Ectodermal cell (in vitro differentiated cells): Measurements from ENCODE around the gene SPATA33.
"Not testable (repeated sequence)": the region's sequence is repeated elsewhere in the genome, so short reads cannot be mapped to it uniquely, and the experiment has no call there.

Experiments used
- H3K27ac ChIP-seq: 2 replicates; pipeline ENCODE4 v1.7.0; 2013; ENCODE audit warnings: mild to moderate bottlenecking, low read depth, low read length; ENCODE audit not compliant: insufficient read depth, poor library complexity, severe bottlenecking
- H3K27me3 ChIP-seq: 2 replicates; pipeline ENCODE4 v1.7.0; 2013; ENCODE audit warnings: mild to moderate bottlenecking, low read length; ENCODE audit not compliant: insufficient read depth, control insufficient read depth, poor library complexity, severe bottlenecking
- H3K36me3 ChIP-seq: one replicate; pipeline ENCODE4 v1.7.0; 2013; ENCODE audit warnings: low read length; ENCODE audit not compliant: control insufficient read depth, insufficient read depth
- H3K4me1 ChIP-seq: one replicate; pipeline ENCODE4 v1.7.0; 2013; ENCODE audit warnings: low read length; ENCODE audit not compliant: control insufficient read depth, insufficient read depth
- H3K4me3 ChIP-seq: 2 replicates; pipeline ENCODE4 v1.7.0; 2013; ENCODE audit warnings: low read depth, low read length, control low read depth; ENCODE audit not compliant: insufficient read depth
- H3K9me3 ChIP-seq: 2 replicates; pipeline ENCODE4 v1.7.0; 2013; ENCODE audit warnings: mild to moderate bottlenecking, low read length, moderate library complexity; ENCODE audit not compliant: control insufficient read depth
- WGBS, 2 experiments: methylation state at CpG; one replicate each; pipeline ENCODE4 v1.1.7; 2013; ENCODE audit warnings: missing lambda C conversion rate in 2 of 2; 5-methylcytosine and 5-hydroxymethylcytosine counted together

SPATA33 gene

DNA sequence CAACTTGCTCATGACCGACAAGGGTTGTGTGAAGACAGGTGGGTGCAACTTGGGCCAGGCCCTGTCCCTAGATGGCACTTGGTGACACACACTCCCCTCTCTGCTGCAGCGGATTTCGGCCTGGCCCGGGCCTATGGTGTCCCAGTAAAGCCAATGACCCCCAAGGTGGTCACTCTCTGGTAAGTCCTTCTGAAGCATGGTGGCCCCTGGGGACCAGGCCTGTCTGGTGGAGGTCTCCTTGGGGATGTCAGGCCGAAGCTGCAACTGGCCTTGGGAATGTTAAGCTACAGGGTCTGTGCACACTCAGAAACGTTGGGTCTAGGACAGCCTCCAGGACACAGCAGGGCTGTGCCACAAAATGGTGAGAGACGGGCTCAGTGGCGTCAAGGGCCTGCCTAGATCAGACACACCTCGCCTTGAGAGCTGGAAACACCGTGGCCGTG, 35.7 kb downstream of the SPATA33 start:
- Histone ChIP-seq H3K36me3 (peaks cover 36% of the 10 kb centered on the region), H3K27me3 (no peaks in the 10 kb centered on the region), H3K4me1 (peaks cover 5% of the 10 kb centered on the region), H3K9me3 (no peaks in the 10 kb centered on the region), H3K27ac (no peak overlapping the region), H3K4me3 (no peak overlapping the region)
- WGBS, 2 experiments = 95 to 96% methylated on average over 11 of the region's 11 CpGs

- 94 to 95% methylated on average over 32 of the region's 32 CpGs for WGBS, 2 experiments
- no peaks in the 10 kb centered on the region for H3K27me3 ChIP-seq
- H3K9me3 ChIP-seq = no peaks in the 10 kb centered on the region
- peaks cover 5% of the 10 kb centered on the region for H3K4me1 ChIP-seq
- no peak overlapping the region for H3K4me3 ChIP-seq
- H3K27ac ChIP-seq = no peak overlapping the region
- H3K36me3 ChIP-seq = peaks cover 33% of the 10 kb centered on the region
Observed at GRCh38 chr16:89693931-89694783, 36.5 kb downstream of the SPATA33 start.

DNA sequence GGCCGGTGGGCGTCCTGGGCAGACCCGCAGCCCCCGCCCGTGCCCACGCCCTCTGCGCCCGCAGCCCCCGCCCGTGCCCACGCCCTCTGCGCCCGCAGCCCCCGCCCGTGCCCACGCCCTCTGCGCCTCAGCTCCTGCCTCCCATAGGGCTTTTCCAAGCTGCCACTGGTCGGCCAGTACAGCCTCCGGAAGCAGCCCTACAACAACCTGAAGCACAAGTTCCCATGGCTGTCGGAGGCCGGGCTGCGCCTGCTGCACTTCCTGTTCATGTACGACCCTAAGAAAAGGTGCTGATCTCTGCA, 37.1 kb downstream of the SPATA33 start:
- H3K4me3 ChIP-seq, H3K27me3 ChIP-seq, H3K4me1 ChIP-seq, H3K9me3 ChIP-seq, H3K27ac ChIP-seq: not testable (repeated sequence)
- H3K36me3 ChIP-seq = peaks cover 30% of the 10 kb centered on the region
- WGBS, 2 experiments = 93 to 95% methylated on average over 23 of the region's 23 CpGs

DNA sequence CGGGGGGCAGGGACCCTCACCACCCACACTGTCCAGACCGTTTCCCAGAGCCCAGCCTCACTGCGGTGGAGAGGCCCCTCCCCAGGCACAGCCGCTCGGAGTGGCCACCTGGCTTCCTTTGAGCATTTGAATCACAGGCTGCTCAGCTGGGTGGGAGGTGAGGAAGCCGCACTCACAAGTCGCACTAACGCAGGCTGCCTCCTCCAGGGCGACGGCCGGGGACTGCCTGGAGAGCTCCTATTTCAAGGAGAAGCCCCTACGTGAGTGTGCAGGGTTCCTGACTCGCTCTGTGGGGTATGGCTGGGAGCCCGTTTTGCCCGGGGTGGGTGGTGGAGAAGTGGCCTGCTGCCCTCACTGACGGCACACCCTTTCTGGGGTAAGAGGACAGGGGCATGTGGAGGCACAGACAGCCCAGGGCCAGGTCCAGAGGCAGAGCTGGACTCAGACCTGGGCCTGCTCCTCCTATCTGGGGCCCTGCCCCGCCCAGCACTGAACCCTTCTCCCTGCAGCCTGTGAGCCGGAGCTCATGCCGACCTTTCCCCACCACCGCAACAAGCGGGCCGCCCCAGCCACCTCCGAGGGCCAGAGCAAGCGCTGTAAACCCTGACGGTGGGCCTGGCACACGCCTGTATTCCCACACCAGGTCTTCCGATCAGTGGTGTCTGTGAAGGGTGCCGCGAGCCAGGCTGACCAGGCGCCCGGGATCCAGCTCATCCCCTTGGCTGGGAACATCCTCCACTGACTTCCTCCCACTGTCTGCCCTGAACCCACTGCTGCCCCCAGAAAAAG, 37.6 kb downstream of the SPATA33 start:
- Histone ChIP-seq H3K27ac (no peak overlapping the region), H3K4me3 (no peak overlapping the region), H3K36me3 (peaks cover 27% of the 10 kb centered on the region), H3K4me1 (peaks cover 10% of the 10 kb centered on the region), H3K9me3 (no peaks in the 10 kb centered on the region), H3K27me3 (no peaks in the 10 kb centered on the region)
- 95% methylated on average over 31 of the region's 31 CpGs for WGBS, 2 experiments

DNA sequence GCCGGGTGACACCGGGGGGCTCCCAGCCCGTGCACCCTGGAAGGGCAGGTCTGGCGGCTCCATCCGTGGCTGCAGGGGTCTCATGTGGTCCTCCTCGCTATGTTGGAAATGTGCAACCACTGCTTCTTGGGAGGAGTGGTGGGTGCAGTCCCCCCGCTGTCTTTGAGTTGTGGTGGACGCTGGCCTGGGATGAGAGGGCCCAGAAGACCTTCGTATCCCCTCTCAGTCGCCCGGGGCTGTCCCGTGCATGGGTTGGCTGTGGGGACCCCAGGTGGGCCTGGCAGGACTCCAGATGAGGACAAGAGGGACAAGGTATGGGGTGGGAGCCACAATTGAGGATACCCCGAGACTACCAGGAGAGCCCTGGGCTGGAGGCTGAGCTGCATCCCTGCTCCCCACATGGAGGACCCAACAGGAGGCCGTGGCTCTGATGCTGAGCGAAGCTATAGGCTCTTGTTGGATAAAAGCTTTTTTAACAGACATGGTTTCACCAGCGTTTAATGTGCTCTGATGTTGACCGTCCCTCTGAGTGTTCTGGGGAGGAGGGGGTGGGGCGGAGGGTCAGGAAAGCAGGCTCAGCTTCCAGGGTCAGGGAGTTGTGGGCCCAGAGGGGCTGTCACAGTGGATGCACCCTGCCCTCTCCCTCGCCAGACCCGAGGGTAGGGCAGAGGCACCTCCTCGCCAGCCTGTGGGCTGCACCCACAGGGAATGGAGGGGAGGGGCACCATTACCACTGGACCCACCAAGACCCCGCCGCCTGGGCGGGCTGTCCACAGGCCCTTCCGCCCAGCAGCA, 38.4 kb downstream of the SPATA33 start:
- peaks cover 10% of the 10 kb centered on the region for H3K4me1 ChIP-seq
- peaks cover 25% of the 10 kb centered on the region for H3K36me3 ChIP-seq
- H3K27ac ChIP-seq = no peak overlapping the region
- 90 to 91% methylated on average over 25 of the region's 25 CpGs for WGBS, 2 experiments
- no peak overlapping the region for H3K4me3 ChIP-seq
- H3K27me3 ChIP-seq = peaks cover 8% of the 10 kb centered on the region
- H3K9me3 ChIP-seq = no peaks in the 10 kb centered on the region

- 95% methylated on average over 18 of the region's 18 CpGs for WGBS, 2 experiments
Observed at GRCh38 chr16:89696670-89697128, 39.1 kb downstream of the SPATA33 start.

GRCh38 chr16:89697161-89697615, 39.6 kb downstream of the SPATA33 start:
- peaks cover 9% of the 10 kb centered on the region for H3K27me3 ChIP-seq
- peaks cover 10% of the 10 kb centered on the region for H3K4me1 ChIP-seq
- H3K4me3 ChIP-seq = no peak overlapping the region
- H3K36me3 ChIP-seq = peaks cover 17% of the 10 kb centered on the region
- WGBS, 2 experiments = 95 to 97% methylated on average over 19 of the region's 19 CpGs
- no peak overlapping the region for H3K27ac ChIP-seq
- no peaks in the 10 kb centered on the region for H3K9me3 ChIP-seq

More at GRCh38 chr16:89696670-89697128, 39.1 kb downstream of the SPATA33 start:
- Histone ChIP-seq H3K36me3 (peaks cover 22% of the 10 kb centered on the region), H3K4me1 (peaks cover 10% of the 10 kb centered on the region), H3K27ac (no peak overlapping the region), H3K4me3 (no peak overlapping the region), H3K9me3 (no peaks in the 10 kb centered on the region), H3K27me3 (peaks cover 9% of the 10 kb centered on the region)

- Histone ChIP-seq H3K27me3 (peaks cover 14% of the 10 kb centered on the region), H3K4me1 (peaks cover 10% of the 10 kb centered on the region), H3K4me3 (no peak overlapping the region), H3K36me3 (peaks cover 13% of the 10 kb centered on the region), H3K9me3 (no peaks in the 10 kb centered on the region), H3K27ac (no peak overlapping the region)
- WGBS, 2 experiments = 93 to 95% methylated on average over 32 of the region's 32 CpGs
Observed at GRCh38 chr16:89697616-89698331, 40.1 kb downstream of the SPATA33 start.

- WGBS, 2 experiments = 94 to 97% methylated on average over 14 of the region's 14 CpGs
- H3K4me1 ChIP-seq, H3K36me3 ChIP-seq, H3K9me3 ChIP-seq, H3K27ac ChIP-seq, H3K4me3 ChIP-seq: not testable (repeated sequence)
- peaks cover 24% of the 10 kb centered on the region for H3K27me3 ChIP-seq
Observed at GRCh38 chr16:89698717-89699116, 41.1 kb downstream of the SPATA33 start.
